Ovary (tissue), 9 donors: ENCODE data around the gene TREM2. TPM values are rescaled to one million over a fixed set of nuclear protein-coding genes. Genes with fewer than 3 reads are reported as not detected.

Experiments
- DNase-seq, 5 donors: peaks; one replicate each; pipeline ENCODE4 v3.0.0-alpha.2; 2019 to 2020
- H3K27ac ChIP-seq, 2 donors: fragments of 200-600 bp; one replicate each; pipeline versions ENCODE4 v1.5.1 to v1.8.0; 2019 to 2022
- H3K27me3 ChIP-seq: fragments of 200-600 bp; one replicate; pipeline ENCODE4 v1.8.0; 2022
- H3K36me3 ChIP-seq: fragments of 200-600 bp; sonication (generic); one replicate; pipeline ENCODE4 v1.5.1; 2019
- H3K4me1 ChIP-seq: one replicate; pipeline ENCODE4 v1.8.1; 2013; ENCODE audit warnings: mild to moderate bottlenecking, moderate library complexity; ENCODE audit not compliant: insufficient read depth
- H3K4me3 ChIP-seq: fragments of 200-600 bp; sonication (generic); one replicate; pipeline ENCODE4 v1.5.1; 2017
- H3K9me3 ChIP-seq, 2 donors: fragments of 200-600 bp in 1 of 2; sonication (generic) in 1 of 2; one replicate each; pipeline versions ENCODE4 v1.5.1 to v1.8.1; 2013 to 2019; ENCODE audit warnings: mild to moderate bottlenecking in 1 of 2, moderate library complexity in 1 of 2
- EP300 ChIP-seq: sonication (generic); formaldehyde crosslinking; IDR thresholded peaks from one replicate; pipeline ENCODE4 v1.6.1; 2017; ENCODE audit warnings: antibody characterized with exemption
- POLR2A ChIP-seq: fragments of 450-650 bp; IDR thresholded peaks from one replicate; pipeline ENCODE4 v1.6.1; 2017; ENCODE audit warnings: antibody characterized with exemption, mild to moderate bottlenecking, moderate library complexity
- WGBS, 3 donors: extraction: QIAGEN DNeasy Blood & Tissue Kit in 1 of 3; methylation state at CpG; one replicate each; pipeline versions ENCODE4 v1.1.5 to v1.1.7; 2013 to 2017; 5-methylcytosine and 5-hydroxymethylcytosine counted together
- intact Hi-C, 4 donors: fragments of 100-400 bp; cut with DNase I; formaldehyde crosslinking; loops; one replicate each; pipeline versions ENCODE4 v1.11.0 to v1.15.1; 2022 to 2023
- polyA plus RNA-seq, 2 donors: library from polyadenylated mRNA; stranded (reverse); fragments of 200-250 nt in 1 of 2; fragments of 350-450 nt in 1 of 2; fragmentation: Illumina TruSeq in 1 of 2; extraction: RNeasy Lipid Tissue Mini Kit (QIAGEN cat#74804) in 1 of 2; gene quantifications; one replicate each; pipeline ENCODE4 v1.2.3, GENCODE V29; 2013 to 2014
- total RNA-seq, 7 donors: library from RNA; depleted of rRNA in 2 of 7; stranded (reverse); fragments of >200 nt in 2 of 7; fragmentation: NEBNext Ultra II Directional in 3 of 7; extraction: Animal tissue kit (Norgen Biotek cat#: 25700) in 3 of 7; gene quantifications; one replicate each; pipeline versions ENCODE4 v1.1.0 to v1.2.4, GENCODE V29; 2016 to 2023
- TF ChIP-seq, protein P1 (sequence below), 3 donors: fragments of 450-650 bp in 2 of 3; fragments of 200-600 bp in 1 of 3; IDR thresholded peaks; one replicate each; pipeline versions ENCODE4 v1.5.1 to v1.8.0; 2016 to 2022; ENCODE audit warnings: antibody characterized with exemption in 3 of 3, mild to moderate bottlenecking in 1 of 3
- donor health status: DM: no; HTN: no; CAD: no; lungs with moderate emphysema.
- donor health status: DM: no; HTN: no; CAD: no.
- donor health status: Bipolar disorder and iron deficiency.
- donor health status: DM: yes; HTN: yes; CAD: no.
- donor health status: DM: no; HTN: no; CAD: no.
- donor health status: DM: yes; HTN: yes; CAD: no.

The TREM2 gene
- total and polyA plus RNA-seq, 9 donors = 2.6 to 12.4 (median 4.1) TPM

DNA sequence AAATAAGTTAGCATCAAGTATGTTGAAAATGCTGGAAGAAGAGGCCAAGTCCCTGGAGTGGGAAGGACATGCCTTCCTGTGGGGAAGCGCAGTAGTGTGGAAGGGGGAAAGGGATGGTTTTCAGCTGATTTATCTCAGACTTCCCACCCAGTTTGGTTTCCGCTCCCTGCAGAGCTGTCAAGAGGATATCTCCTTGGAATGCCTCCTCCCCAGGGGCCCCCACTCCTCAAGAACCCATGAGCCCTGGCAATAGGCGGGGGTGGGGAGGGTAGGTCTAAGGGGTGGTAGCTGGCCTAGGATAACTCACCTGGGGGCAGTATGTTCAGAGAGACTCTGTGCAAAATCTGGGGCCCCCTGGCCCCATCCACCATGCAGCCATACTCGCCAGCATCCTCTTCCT, 9.5 kb downstream of the TREM2 start:
- Histone ChIP-seq H3K36me3 (no peaks in the 10 kb centered on the region), H3K9me3 (no peaks in the 10 kb centered on the region), H3K4me1 (no peaks in the 10 kb centered on the region), H3K4me3 (no peak overlapping the region), H3K27me3 (no peaks in the 10 kb centered on the region), H3K27ac (no peak overlapping the region)
- no peak for DNase-seq
- intact Hi-C loops = no loop called here
- 72 to 85% (median 81%) methylated on average over 4 of the region's 4 CpGs for WGBS, 3 donors
- no peak for TF ChIP-seq POLR2A
- TF ChIP-seq, protein P1, sequence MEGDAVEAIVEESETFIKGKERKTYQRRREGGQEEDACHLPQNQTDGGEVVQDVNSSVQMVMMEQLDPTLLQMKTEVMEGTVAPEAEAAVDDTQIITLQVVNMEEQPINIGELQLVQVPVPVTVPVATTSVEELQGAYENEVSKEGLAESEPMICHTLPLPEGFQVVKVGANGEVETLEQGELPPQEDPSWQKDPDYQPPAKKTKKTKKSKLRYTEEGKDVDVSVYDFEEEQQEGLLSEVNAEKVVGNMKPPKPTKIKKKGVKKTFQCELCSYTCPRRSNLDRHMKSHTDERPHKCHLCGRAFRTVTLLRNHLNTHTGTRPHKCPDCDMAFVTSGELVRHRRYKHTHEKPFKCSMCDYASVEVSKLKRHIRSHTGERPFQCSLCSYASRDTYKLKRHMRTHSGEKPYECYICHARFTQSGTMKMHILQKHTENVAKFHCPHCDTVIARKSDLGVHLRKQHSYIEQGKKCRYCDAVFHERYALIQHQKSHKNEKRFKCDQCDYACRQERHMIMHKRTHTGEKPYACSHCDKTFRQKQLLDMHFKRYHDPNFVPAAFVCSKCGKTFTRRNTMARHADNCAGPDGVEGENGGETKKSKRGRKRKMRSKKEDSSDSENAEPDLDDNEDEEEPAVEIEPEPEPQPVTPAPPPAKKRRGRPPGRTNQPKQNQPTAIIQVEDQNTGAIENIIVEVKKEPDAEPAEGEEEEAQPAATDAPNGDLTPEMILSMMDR (IDR thresholded peaks at IDR 0.05) = no peak
- no peak for TF ChIP-seq EP300

DNA sequence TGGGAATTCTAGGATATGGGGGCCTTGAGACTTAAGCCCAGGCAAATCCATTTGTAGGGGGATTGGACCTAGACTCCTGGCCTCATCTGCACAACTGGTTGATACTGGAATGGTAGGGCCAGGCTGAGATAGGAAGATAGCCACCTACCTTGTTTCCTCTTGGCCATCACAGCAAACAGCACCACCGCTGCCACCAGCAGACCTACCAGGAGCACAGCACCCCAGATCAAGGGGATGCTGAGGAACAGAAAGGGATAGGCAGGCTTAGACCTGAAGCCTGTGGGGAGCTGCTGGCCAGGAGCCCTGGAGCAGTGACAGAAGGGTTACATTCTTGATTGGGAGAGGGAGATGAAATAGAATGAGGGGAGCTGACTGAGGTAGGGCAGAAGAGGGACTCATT, 12.2 kb downstream of the TREM2 start:
- TF ChIP-seq, protein P1 (IDR thresholded peaks at IDR 0.05) = no peak
- TF ChIP-seq EP300 (no peak), POLR2A (no peak)
- 83 to 100% (median 91%) methylated on average over 1 of the region's 1 CpG for WGBS, 3 donors
- no peak for DNase-seq

DNA sequence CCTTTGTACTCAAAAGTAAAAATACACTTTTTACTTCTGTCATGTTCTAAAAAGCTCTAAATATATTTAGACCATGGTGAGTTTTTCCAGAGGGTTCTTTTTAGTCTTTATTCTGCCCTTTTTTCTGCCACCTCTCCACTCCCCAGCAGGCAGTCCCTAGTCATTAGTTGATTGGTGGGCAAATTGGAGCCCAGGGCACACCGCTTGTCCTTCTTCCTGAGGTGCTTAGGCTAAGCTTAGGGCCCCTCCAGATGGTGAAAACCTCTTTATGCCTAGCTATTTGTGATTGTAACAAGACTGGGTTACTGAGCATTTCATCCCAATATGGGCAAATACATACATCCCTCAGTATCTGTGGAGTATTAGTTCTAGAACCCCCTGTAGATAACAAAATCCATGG, 15.0 kb downstream of the TREM2 start:
- Histone ChIP-seq H3K9me3 (no peaks in the 10 kb centered on the region), H3K4me1 (no peaks in the 10 kb centered on the region), H3K4me3 (no peak overlapping the region), H3K36me3 (no peaks in the 10 kb centered on the region), H3K27ac (no peak overlapping the region), H3K27me3 (no peaks in the 10 kb centered on the region)
- WGBS, 3 donors = 97 to 100% (median 97%) methylated on average over 1 of the region's 1 CpG
- TF ChIP-seq, protein P1 (IDR thresholded peaks at IDR 0.05) = no peak
- TF ChIP-seq EP300 (no peak), POLR2A (no peak)
- DNase-seq = no peak
- intact Hi-C loops = no loop called here

More for the DNA sequence above, 12.2 kb downstream of the TREM2 start:
- intact Hi-C loops = no loop called here
- no peaks in the 10 kb centered on the region for H3K9me3 ChIP-seq
- no peaks in the 10 kb centered on the region for H3K27me3 ChIP-seq
- no peak overlapping the region for H3K27ac ChIP-seq
- H3K36me3 ChIP-seq = no peaks in the 10 kb centered on the region
- H3K4me1 ChIP-seq = no peaks in the 10 kb centered on the region
- no peak overlapping the region for H3K4me3 ChIP-seq

DNA sequence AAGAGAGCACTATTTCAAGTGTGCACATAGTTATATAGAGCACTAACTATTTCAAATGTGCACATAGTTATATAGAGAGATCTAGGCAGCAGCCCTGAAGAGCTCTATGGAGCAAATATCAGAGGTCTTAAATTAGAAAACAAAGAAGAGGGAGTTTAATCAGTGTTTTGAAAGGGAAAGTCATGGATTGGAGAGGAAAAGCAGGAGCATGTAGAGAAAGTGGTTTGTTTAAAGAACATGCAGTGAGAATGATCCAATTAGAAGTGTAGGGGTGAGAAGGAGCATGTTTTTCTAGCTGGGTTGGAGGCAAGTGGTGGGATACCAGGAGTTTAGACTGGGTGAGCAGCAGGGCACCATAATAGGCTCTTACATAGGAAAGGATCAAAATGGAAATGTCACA, 26.0 kb downstream of the TREM2 start:
- Histone ChIP-seq H3K27ac (no peak overlapping the region), H3K4me1 (no peaks in the 10 kb centered on the region), H3K4me3 (no peak overlapping the region), H3K36me3 (no peaks in the 10 kb centered on the region), H3K27me3 (no peaks in the 10 kb centered on the region), H3K9me3 (no peaks in the 10 kb centered on the region)
- intact Hi-C loops = no loop called here
- DNase-seq = no peak
- TF ChIP-seq, protein P1 (IDR thresholded peaks at IDR 0.05) = no peak
- TF ChIP-seq EP300 (no peak), POLR2A (no peak)
